ENCODE measurements around the gene GALNT18.

Gene GALNT18

DNA sequence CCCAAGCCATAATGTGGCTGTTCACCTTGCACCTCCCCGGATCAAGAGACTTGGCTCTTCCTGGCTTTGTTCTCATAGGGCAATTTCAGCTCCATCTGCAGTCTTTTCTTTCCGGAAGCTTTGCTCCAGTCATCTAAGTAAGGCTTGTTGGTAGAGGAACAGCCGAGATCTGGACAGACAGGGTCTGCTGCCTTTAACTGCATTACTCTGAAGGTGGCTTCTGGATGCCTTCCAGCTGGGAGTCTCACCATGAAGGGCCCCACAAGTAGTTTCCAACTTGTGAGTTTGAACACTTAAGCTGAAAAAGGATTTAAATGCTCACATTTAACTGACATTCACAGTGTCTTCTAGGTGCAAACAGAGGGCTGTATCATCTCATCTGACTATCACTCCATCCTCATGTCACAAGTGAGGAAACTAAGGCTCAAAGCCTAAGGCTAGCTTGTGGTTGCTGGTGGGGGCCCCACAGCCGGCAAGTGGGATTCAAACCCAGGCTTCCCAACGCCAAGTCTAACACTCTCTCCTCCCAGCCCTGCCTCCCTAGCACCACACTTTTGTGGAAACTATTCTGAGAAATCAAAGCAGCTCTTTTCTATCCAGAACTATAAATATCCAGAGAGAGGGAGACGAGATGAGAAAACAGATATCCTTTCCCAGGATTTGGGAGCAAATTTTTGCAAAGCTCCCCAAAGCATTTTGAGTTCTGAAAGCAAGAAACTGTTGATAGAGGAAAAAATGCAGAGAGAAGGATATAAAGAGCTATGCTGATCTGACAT, 58.4 kb downstream of the GALNT18 start:
- no peak for DNase-seq

DNA sequence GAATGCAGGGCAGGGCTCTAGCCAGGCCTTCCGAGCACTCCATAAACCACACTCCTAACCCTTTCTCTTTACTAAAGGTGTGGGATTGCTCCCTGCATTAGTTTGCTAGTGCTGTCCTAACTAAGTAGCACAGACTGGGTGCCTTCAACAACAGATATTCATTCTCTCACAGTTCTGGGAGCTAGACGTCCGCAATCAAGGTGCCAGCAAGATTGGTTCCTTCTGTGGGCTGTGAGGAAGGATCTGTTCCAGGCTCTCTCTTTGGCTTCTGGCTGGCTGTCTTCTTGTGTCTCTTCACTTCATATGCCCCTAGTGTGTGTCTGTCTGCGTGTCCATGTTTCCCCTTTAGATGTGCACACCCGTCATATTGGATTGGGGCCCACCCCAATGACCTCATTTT, 59.8 kb downstream of the GALNT18 start:
- no peak for DNase-seq

DNA sequence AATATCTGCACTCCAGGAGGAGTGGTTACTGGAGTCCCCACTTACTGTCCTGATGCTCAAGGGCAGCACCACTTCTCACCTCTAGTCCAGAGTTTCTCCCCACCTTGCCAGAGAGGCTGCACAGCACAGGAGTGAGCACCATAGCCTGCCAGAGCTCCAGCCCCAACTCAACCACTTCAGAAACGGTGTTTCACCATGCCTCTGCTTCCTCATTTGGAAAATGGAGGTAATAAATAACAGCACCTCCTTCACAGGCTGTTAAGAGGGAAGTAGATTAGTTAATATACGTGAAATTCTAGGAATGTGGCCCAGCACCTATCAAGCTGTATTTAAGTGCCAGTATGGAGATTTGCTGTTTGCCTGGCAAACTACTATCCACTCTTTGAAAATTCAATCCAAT, 63.0 kb downstream of the GALNT18 start:
- DNase-seq: no peak

DNA sequence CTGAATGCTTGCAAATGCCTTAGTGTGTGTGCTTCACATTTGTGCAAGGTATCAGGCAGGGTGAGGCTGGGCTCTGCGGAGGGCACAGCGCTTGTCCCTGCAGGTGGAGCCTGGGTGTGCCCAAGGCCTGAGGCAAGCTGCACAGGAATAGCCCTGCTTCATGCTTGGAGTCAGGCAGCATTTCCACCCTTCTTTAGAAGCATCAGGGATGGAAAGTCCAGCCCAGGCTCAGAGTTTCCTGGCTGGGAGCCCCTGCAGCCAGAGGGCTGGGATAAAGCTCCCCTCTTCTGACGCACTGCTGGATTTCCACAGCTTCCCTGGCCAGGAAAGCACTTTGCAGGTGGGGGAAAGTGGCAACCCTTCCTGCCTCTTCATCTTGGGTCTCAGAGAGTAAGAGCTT, 63.4 kb downstream of the GALNT18 start:
- no peak for DNase-seq

DNA sequence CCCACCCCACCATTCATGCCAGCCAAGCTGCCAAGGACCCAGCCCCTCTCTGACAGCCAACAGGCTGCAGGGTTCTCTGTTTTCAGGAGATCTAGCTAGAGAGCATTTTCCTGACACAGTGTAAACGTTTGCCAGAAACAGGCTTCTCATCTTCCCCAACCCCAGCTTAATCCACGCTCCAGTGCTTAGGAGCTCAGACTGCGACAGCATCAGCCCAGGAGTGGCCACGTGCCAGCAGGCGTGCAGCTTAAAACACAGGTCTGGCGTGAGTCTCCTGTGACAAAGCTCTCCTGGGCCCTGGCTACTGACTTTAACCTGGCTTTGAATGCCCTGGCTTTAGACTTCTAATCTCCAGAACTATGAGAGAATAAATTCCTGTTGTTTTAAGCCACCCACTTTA, 66.6 kb downstream of the GALNT18 start:
- DNase-seq: no peak

DNA sequence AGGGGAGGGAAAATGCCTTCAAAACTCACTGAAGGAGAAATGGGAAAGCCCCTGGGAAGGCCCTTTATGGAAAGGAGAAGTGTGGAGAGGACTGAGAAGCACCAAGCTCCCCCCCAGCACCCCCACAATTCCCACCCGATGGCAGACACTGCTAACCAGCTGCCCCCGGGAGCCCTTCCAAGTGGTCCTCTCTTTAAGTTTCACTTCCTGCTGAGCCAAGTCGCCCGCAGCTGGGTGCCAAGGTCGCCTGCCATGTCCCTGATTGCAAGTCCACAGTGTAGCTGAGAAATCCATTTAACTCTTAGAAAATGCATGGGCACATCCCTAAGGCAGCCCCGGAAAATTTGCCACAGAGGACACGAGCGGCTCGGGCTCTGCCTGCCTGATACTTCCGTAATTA, 68.2 kb downstream of the GALNT18 start:
- no peak for DNase-seq

DNA sequence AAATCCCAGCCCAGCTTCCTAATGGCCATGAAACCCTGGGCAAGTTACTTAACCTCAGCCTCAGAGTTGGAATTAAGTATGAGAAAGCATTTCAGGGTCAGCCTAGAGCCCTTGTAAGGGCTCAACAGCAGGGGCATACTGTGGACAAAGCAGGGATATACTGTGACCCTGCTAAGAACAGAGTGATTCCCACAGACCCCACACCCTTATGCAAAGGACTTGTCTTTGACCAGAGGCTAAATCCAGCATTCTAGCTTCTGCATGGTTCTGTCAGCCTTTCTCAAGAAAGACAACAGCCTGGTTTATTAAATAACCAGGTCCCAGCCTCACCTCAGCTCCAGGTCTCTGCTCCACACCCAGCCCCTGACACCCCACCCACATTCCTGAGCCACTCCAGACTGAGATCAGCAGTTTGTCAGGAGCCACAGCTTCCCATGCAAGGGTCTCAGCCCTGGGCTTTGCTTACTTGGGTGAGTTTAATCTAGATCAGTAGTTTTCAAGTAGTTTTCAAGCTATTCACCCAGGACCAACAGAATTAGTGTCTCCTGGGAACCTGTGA, 69.2 kb downstream of the GALNT18 start:
- DNase-seq: no peak

DNA sequence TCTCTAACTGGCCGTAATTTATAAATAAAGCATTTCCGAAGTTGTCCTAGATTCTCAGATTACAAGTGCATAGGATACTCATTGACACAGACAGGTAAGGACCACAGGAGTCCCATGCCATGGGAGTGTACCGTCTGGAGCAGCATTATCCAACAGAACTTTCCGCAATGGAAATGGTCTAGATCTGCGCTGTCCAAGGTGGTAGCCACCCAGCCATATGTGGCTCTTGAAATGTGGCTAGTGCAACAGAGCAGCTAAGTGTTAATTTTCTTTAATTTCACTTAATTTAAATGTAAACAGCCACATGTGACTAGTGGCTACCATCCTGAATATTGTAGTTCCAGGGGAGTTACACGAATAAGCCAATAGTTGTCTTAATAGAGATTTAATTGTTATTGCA, 71.3 kb downstream of the GALNT18 start:
- DNase-seq: no peak

DNA sequence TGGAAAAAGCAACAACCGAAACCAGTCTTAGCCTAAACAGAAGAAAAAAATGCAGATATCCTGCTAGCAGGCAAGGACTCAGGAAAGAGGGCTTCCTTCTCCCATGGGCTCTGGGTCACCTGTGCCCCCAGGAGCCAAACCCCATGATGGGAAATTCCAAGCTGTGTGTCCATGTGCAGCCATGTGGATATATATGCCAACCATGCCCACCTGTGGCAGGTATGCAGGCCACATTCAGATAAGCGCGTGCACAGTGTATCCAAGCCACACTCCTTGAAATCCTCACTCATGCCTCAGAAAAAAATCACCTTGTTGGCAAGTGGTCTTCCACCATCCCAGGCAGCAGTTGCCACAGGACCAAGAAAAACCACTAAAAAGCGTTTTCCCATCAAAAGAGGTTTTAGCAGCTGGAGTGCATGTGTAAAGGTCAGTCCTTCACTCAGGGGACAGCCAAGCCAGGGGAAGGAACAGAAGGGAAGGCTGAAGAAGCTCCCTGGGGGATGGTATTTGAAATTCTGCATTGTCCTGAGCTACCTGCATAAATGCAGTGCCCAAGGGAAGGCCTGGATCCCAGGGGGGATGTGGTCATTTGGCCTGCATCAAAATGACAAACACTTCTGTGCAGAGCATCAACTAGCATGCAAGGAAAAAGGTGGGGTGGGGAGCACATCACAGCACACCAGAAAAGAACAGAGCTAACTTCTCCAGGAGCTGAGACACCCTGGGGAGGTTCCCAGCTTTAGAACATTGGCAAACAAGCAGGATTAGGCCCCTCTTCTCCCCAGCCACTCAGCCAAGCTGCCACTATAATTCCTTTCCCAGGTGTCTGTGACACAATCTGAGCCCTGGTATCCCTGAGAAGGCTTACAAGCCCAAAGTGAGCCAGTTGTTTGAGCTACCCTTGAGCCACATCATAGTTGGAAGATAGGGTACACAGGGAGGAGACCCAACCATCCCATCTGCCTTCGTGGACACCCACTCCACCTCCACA, 76.2 kb downstream of the GALNT18 start:
- DNase-seq: no peak

DNA sequence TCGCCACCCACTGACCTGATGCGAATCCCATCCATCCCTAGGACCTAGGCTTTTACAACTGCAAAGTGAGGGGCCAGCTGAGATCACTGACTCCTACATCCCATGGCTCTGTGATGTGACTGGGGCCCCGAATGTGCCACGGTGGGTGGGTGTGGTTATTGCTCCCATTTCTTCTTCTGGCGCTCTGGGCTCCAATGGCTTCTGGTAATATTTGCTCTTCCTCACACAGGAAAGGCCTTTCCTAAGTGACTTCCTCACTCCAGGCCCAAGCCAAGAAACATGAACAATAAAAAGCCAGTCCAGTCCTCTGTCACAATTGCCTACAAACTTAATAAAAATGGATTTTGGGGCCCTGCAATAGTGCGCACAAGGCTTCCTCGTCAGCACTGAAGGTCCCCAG, 78.1 kb downstream of the GALNT18 start:
- DNase-seq: no peak

DNA sequence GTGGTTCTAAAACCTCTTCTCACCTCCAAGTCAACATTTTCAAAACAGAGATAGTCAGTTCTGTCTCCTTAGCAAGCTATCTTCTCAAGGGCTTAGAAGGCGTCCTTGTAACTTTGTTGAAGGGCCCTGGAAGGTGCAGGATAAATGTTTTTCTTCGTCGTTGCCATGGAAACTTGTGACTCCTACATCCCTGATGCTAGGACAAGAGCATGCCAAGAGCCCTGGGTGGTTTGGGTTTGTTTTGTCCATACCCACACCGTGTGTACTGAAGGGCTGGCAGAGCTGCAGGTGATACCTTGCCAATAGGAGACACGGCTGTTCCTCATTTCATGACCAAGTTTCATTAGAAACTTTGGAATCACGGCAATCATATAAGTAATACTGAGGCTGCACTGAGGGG, 81.6 kb downstream of the GALNT18 start:
- DNase-seq: no peak

DNA sequence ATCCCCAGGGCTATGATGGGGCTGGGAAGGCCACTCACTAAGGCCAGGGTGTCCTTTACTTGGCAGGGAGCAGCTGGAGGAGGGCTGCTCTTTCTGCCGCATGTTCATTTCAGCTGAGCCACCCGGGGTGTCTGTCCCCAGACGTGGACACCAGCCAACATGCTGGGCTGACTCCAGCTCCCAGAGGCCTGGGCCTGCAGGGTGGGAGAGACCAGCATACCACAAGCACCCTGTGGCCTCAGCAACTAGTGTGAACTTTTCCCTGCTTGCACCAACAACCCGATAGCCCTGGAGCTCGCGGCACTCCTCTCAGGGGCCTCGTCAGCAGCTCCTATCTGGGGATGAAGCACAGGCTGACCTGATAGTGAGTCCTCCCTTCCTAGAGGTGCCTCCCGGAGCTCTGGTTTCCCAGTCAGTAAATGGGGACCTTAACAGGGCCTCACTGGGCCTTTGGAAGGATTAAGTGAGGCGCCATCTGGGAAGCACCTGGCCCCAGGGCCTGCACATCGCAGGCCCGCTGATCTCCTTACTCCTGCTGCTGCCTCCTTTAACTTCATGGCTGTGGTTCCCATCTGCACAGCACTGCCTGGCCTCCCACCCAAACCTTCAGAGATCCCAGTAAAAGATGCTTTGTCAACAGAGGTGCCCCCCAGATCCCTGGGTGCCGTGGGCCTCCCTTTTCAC, 83.4 kb downstream of the GALNT18 start:
- no peak for DNase-seq

DNA sequence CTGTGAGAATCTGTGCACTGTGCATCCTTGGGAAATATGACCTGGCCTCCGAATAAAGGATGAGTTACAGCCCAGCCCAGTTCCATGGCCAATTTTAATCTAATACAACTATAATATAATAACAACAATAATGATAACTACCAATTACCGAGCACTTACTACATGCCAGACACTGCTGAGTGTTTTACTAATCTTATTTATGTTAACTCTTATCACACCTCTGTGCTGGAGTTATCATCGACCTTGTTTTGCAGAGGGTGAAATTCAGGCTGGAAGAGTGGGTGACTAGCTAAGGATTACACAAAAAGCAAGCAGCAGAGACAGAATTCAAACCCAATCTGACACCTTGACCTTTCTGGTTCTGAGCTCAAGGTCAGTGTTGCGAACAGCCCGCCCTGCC, 83.9 kb downstream of the GALNT18 start:
- no peak for DNase-seq

DNA sequence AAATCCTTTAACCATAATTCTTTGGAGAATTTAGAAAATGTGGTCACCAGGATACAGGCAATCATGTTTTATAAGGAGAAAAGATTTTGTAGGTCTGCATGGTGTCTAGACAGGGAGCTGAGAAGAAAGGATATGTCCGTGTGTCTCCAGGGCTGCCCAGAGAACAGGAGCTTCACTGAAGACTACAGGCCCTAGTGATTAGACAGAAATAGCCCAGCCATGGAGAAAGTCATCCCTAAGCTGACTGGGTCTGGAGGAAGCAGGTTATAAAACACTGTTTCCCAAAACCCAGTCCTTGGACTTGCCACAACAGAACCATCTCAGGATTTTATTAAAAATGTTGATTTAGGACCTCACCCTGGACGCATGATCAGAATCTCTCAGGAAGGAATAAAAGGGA, 84.4 kb downstream of the GALNT18 start:
- no peak for DNase-seq

DNA sequence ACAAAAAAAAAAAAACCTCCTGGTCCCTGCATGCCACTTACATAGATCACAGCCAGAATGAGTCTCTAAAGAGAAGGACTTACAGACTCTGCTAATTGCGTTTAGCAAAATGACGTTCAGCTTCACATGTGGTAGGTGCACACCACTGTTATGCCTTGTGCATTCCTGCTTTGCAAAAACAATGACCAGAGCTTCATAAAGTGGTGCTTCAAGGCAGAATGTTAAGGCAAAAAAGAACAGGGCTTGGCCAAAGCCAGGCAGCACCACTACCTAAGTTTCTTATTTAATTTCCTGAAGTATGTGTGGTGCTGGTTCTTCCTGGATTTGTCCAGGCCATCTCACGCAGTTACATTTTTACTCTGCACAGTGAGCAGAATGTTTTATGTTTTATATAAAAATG, 85.2 kb downstream of the GALNT18 start:
- no peak for DNase-seq

DNA sequence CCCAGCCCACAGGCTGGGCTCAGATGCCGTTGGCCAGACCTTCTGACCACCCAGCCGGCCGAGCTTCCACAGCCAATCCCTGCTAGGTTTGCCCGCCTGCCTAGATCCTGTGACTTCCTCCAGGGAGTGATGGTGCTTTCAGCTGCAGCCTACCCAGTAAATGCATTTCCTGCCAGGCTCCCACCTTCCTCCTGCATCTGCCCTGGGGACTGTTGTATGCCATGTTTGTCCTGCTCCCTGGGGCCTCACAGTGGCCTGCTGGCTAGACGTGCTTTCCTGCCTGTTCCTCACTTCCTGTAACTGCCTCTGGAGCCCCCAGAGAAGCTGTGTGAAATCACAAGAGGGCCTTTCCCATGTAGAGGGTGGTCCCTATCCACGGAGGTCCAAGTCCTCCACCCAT, 86.2 kb downstream of the GALNT18 start:
- DNase-seq: no peak

DNA sequence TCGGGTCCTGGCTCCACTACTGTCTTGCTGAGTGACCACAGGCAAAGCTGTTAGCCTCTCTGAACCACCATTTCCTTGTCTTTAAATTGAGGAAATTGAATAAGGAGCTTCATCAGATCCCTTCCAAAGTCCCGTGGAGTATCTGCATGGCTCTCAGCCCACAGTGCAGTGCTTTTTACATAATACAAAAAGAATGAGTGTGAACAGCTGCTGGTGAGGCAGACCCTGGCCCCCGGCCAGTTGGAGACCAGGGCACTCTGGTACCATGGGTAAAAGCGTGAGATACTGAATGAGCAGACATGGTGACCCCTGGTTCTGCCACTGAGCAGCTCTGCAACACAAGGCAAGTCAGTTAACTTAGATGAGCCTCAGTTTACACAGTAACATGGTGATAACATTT, 86.8 kb downstream of the GALNT18 start:
- no peak for DNase-seq

DNA sequence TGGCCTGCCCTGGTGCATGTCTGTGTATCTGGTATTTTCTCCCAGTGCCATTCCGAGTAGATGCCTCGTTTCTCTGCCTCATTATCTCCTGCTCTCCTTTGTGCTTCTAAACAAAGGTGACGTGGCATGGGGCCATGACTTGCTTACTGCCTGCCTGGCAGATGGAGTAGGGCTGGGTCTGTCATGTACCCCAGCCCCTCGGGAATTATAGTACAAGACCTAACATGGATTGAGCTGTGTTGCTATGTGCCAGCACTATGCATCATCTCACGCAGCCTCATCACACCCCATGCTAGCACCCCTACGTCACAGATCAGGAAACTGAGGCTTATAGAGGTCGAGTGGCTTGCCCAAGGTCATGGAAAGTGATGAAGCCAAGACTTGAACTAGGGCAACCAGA, 88.1 kb downstream of the GALNT18 start:
- no peak for DNase-seq

DNA sequence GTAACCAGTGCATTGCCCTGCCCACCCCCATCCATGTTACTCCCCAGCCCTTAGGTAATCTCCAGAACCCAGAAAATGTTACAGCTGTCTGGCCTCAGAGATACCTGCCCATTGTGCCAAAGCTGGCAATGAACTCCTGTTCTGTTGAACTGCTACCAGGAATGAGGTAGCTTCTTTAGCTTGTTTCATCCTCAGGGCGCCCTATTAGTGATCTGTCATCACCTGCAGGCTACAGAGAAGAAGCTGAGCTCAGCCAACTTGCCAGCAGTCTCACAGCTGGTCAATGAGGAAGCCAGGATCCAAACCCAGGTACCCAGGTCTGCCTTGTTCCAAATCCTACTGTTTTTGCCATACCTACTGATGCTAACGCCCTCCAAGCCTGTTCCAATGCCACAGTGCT, 88.7 kb downstream of the GALNT18 start:
- DNase-seq: no peak

DNA sequence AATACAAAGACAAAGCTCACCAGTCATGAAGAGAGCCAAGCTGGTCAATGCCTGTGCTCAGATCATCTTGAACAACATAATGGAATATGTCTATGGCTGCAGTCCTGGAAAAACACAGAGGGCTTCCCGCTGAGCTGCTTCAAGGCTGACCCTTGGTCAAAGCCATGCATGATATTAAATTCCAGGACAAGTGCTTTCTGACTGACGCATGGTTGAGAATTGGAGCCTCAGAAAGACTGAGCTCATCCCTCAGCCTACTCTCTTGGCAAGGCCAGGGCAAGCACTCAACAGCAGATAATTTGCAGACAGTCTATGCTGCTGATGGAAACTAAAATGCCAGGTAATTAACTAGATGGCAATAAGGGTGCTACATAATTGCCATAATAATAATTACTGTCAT, 89.2 kb downstream of the GALNT18 start:
- DNase-seq: no peak

DNA sequence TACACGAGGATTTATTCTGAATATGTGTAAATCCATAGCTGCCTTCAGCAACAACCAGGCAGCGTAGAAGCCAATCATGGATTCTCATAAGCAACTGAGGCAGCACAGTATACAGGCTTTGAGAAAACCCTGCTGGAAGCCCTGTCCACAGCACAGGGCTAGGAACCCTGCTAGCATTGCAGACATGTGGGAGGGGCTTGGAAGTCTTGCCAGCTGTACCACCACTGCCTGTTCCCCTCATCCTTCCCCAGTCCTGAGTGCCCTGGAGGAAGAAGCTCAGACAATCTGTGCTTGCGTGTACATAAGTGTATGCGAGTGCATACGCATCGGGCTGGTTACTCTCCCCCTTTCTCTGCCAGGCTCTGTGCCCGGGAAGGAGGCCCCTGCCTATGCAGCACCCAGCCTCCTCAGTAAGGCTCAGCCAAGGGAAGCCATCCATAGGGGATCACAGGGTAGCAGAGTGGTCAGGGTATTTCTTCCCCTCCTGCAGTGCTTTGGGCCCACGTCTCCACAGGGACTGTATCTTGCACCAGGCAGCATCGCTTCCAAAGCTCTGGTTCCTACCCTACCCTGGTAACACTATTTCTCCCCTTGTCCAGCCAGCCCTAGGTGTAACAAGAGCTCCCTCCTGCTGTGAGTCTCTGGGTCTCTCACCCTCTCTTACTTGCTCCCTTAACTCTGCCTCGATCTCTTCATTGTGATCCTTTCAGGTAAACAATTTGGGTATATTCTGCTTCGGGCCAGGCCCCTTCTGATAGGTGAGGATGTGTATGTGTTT, 90.5 kb downstream of the GALNT18 start:
- no peak for DNase-seq

DNA sequence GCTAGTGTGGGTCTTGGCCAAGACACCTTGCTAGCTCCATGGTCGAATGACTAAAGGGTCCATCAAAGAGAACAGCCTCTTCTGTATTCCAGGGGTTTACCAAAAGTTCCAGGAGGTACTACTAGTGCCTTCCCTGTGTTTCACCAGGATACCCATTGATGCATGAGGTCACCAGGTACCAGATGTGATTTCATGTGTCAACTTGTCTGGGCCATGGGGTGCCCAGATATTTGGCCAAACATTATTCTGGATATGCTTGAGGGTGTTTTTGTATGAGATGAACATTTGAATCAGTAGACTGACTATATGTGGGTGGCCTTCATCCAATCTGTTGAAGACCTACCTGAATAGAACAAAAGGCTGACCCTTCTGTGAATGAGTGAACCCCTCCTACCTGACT, 92.8 kb downstream of the GALNT18 start:
- DNase-seq: no peak

DNA sequence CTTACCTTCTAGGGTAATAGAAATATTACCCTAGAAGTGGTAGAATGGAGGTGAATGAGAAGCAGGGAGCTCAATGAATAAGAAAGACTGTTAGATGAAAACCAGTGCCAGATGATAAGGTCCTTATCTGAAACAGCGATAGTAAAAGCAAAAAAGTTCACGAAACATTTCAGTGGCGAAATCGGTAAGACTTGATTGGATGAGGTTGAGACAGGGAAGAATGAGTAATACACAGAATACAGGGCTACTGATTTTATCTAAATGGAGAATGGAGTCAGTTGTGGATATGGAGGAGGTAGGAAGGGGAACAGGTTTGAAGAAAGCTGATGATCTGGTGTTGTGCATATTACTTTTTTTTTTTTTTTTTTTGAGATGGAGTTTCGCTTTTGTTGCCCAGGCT, 96.5 kb downstream of the GALNT18 start:
- DNase-seq: no peak
